ENCODE data around the gene KLF3.

The KLF3 gene

GRCh38 chr4:38735870-38736269 lies 71.9 kb downstream of the KLF3 start:
- no peak overlapping the region for H3K4me3 ChIP-seq (ENCODE audit: low read depth, low read length)

- no peak overlapping the region for H3K4me3 ChIP-seq (ENCODE audit: low read depth, low read length)
Observed at GRCh38 chr4:38738940-38739803, 75.2 kb downstream of the KLF3 start.

- no peak overlapping the region for H3K4me3 ChIP-seq (ENCODE audit: low read depth, low read length)
Observed at GRCh38 chr4:38740303-38740702, 76.3 kb downstream of the KLF3 start.

- H3K4me3 ChIP-seq (ENCODE audit: low read depth, low read length) = no peak overlapping the region
Observed at GRCh38 chr4:38743866-38744265, 79.9 kb downstream of the KLF3 start.

- no peak overlapping the region for H3K4me3 ChIP-seq (ENCODE audit: low read depth, low read length)
Observed at GRCh38 chr4:38745881-38746280, 81.9 kb downstream of the KLF3 start.

- H3K4me3 ChIP-seq (ENCODE audit: low read depth, low read length) = no peak overlapping the region
Observed at GRCh38 chr4:38747629-38748028, 83.6 kb downstream of the KLF3 start.

- H3K4me3 ChIP-seq (ENCODE audit: low read depth, low read length) = no peak overlapping the region
Observed at GRCh38 chr4:38749336-38749735, 85.3 kb downstream of the KLF3 start.

Data from iPS-11a (cell line).